AG04450 (cell line): Measurements from ENCODE around the gene CTSA. TPM values are rescaled to one million over a fixed set of nuclear protein-coding genes. Genes with fewer than 3 reads are reported as not detected.

Experiments used
- CTCF ChIA-PET: fragments of 300-600, 350-600 bp; formaldehyde crosslinking; extraction: SDS; loops from one replicate; lab custom pipeline; 2022; ENCODE audit warnings: antibody characterized with exemption, inconsistent platforms; lab: Charles Lee
- POLR2A ChIA-PET: fragments of 350-600 bp; formaldehyde crosslinking; extraction: SDS; loops from one replicate; lab custom pipeline; 2021; ENCODE audit warnings: antibody characterized with exemption, inconsistent platforms; lab: Yijun Ruan, JAX
- DNase-seq: peaks from one replicate; pipeline ENCODE4 v3.0.0-alpha.2; 2011; ENCODE audit warnings: low read depth, low spot score
- H3K27ac ChIP-seq: one replicate; pipeline ENCODE4 v1.5.1; 2012; ENCODE audit warnings: low read depth, low read length, control low read depth
- H3K27me3 ChIP-seq: one replicate; pipeline ENCODE4 v1.6.0; 2012; ENCODE audit warnings: low read length; ENCODE audit not compliant: control insufficient read depth, insufficient read depth
- H3K4me3 ChIP-seq: 2 replicates; pipeline ENCODE4 v1.5.1; 2011; ENCODE audit warnings: mild to moderate bottlenecking, low read depth, low read length, control low read depth
- H3K9me3 ChIP-seq: 2 replicates; pipeline ENCODE4 v1.5.1; 2012; ENCODE audit warnings: low read length; ENCODE audit not compliant: control insufficient read depth, insufficient read depth
- CTCF ChIP-seq: IDR thresholded peaks from 2 replicates; pipeline ENCODE4 v1.5.1; 2011; ENCODE audit warnings: low read depth, low read length, control low read depth, inconsistent platforms
- polyA plus RNA-seq: library from polyadenylated mRNA; depleted of rRNA; stranded (reverse); fragments of >200 nt; gene quantifications from 2 replicates; pipeline ENCODE4 v1.2.3, GENCODE V29; 2011

Gene CTSA
- polyA plus RNA-seq, 1 experiment, result 234 TPM

GRCh38 chr20:45845452-45845851 lies 45.7 kb upstream of the CTSA start:
- Histone ChIP-seq H3K27ac (no peak overlapping the region), H3K9me3 (no peaks in the 10 kb centered on the region), H3K27me3 (no peaks in the 10 kb centered on the region), H3K4me3 (no peak overlapping the region)
- ChIA-PET POLR2A (no interaction called here), CTCF (no interaction called here)
- no peak for DNase-seq
- no peak for TF ChIP-seq CTCF

GRCh38 chr20:45848421-45848820 lies 42.7 kb upstream of the CTSA start:
- no peaks in the 10 kb centered on the region for H3K27me3 ChIP-seq
- POLR2A ChIA-PET, result no interaction called here
- TF ChIP-seq CTCF, result no peak
- no peak overlapping the region for H3K4me3 ChIP-seq
- CTCF ChIA-PET, result interaction anchor here (1.1 kb wide), 1 partner anchor 49 kb away, joined by 3 read pairs; no protein-coding TSS in a partner anchor
- H3K27ac ChIP-seq, result no peak overlapping the region
- no peaks in the 10 kb centered on the region for H3K9me3 ChIP-seq
- DNase-seq, result no peak

DNA sequence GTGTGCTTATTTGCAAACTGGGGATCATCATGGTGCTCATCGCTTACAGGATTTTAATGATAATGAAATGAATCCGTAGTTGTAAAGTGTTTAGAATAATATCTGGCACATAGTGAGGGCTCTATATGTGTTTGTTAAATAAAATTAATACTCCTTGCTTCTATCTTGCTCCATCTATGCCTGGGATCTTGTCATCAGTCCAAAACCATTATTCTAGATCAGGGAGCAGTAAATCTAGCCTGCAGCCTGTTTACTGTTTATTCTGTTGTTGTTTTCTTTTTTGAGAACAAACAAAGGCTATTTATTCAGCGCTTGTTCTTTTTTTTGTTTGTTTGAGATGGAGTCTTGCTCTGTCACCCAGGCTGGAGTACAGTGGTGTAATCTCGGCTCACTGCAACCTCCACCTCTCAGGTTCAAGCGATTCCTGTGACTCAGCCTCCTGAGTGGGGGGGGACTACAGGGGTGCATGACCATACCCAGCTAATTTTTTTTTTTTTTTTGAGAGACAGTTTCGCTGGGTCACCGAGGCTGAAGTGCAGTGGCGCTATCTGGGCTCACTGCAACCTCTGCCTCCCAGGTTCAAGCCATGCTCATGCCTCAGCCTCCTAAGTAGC lies 42.1 kb upstream of the CTSA start:
- no peak for DNase-seq
- Histone ChIP-seq H3K27ac (no peak overlapping the region), H3K9me3 (no peaks in the 10 kb centered on the region), H3K4me3 (no peak overlapping the region), H3K27me3 (no peaks in the 10 kb centered on the region)
- CTCF ChIA-PET, result interaction anchor here (1.1 kb wide), 1 partner anchor 50 kb away, joined by 3 read pairs; no protein-coding TSS in a partner anchor
- no peak for TF ChIP-seq CTCF
- POLR2A ChIA-PET, result no interaction called here

DNA sequence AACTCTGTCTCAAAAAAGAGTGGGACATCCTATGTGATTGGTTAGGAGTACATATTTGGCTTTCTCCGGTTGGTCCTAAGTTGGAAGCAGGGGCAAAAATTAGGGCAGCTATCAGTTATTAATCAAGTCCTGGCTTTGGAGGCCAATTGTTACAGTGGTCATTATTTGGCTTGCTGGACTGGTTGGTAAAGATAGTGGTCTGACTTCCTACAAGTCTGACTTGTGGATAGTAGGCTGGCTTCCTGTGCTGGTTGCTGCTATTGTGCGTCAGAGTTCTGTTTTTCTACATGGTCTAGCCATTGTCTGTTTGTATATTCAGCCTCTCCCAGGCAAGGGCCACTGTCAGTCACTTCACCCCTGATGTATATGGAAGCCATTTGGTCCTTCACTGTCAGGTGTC lies 40.9 kb upstream of the CTSA start:
- POLR2A ChIA-PET, result no interaction called here
- no peaks in the 10 kb centered on the region for H3K27me3 ChIP-seq

GRCh38 chr20:45850926-45851325 lies 40.2 kb upstream of the CTSA start:
- no peak for DNase-seq
- Histone ChIP-seq H3K4me3 (no peak overlapping the region), H3K9me3 (no peaks in the 10 kb centered on the region), H3K27me3 (no peaks in the 10 kb centered on the region), H3K27ac (no peak overlapping the region)
- TF ChIP-seq CTCF, result no peak
- POLR2A ChIA-PET, result no interaction called here
- CTCF ChIA-PET, result no interaction called here

More for the DNA sequence above, 40.9 kb upstream of the CTSA start:
- H3K9me3 ChIP-seq, result no peaks in the 10 kb centered on the region
- H3K4me3 ChIP-seq, result no peak overlapping the region
- H3K27ac ChIP-seq, result no peak overlapping the region
- CTCF ChIA-PET, result interaction anchor here (0.6 kb wide), 1 partner anchor 60 kb away, joined by 5 read pairs; no protein-coding TSS in a partner anchor
- DNase-seq, result no peak
- no peak for TF ChIP-seq CTCF
